Smooth muscle cell (in vitro differentiated cells): ENCODE measurements around the gene DTNBP1. TPM values are rescaled to one million over a fixed set of nuclear protein-coding genes. Genes with fewer than 3 reads are reported as not detected.

Source experiments
- DNase-seq: peaks from one replicate; lab custom pipeline; 2025; ENCODE audit not compliant: unreplicated experiment; lab: John Stamatoyannopoulos, UW
- H2AFZ ChIP-seq: fragments of 200-600 bp; sonication (generic); 2 replicates; pipeline ENCODE4 v1.6.0; 2016; ENCODE audit warnings: antibody characterized with exemption, low read depth, mild to moderate bottlenecking
- H3F3A ChIP-seq: fragments of 200-600 bp; sonication (generic); 2 replicates; pipeline ENCODE4 v1.6.0; 2017; ENCODE audit warnings: antibody characterized with exemption, low read depth
- H3K27ac ChIP-seq: fragments of 200-600 bp; sonication (generic); 2 replicates; pipeline ENCODE4 v1.5.1; 2016; ENCODE audit warnings: low read depth, mild to moderate bottlenecking
- H3K27me3 ChIP-seq: fragments of 200-600 bp; sonication (generic); 2 replicates; pipeline ENCODE4 v1.6.1; 2016; ENCODE audit warnings: low read depth, mild to moderate bottlenecking
- H3K36me3 ChIP-seq: fragments of 200-600 bp; sonication (generic); 2 replicates; pipeline ENCODE4 v1.5.1; 2016; ENCODE audit warnings: low read depth
- H3K4me1 ChIP-seq: fragments of 200-600 bp; sonication (generic); 2 replicates; pipeline ENCODE4 v1.5.1; 2016; ENCODE audit warnings: low read depth
- H3K4me2 ChIP-seq: fragments of 200-600 bp; sonication (generic); 2 replicates; pipeline ENCODE4 v1.6.0; 2016; ENCODE audit warnings: mild to moderate bottlenecking
- H3K4me3 ChIP-seq: fragments of 200-600 bp; sonication (generic); 2 replicates; pipeline ENCODE4 v1.5.1; 2016; ENCODE audit warnings: mild to moderate bottlenecking
- H3K79me2 ChIP-seq: fragments of 200-600 bp; sonication (generic); 2 replicates; pipeline ENCODE4 v1.6.0; 2016; ENCODE audit warnings: low read depth, mild to moderate bottlenecking
- H3K9ac ChIP-seq: fragments of 200-600 bp; sonication (generic); 2 replicates; pipeline ENCODE4 v1.6.0; 2016; ENCODE audit warnings: low read depth
- H3K9me3 ChIP-seq: fragments of 200-600 bp; sonication (generic); replicated peaks from 2 replicates; pipeline ENCODE4 v1.5.1; 2016; ENCODE audit warnings: low read depth
- H4K20me1 ChIP-seq: fragments of 200-600 bp; sonication (generic); 2 replicates; pipeline ENCODE4 v1.6.0; 2016; ENCODE audit warnings: low read depth
- WGBS: methylation state at CpG from one replicate; pipeline ENCODE4 v1.1.7; 2016; ENCODE audit warnings: low lambda C conversion rate; 5-methylcytosine and 5-hydroxymethylcytosine counted together
- polyA plus RNA-seq: library from polyadenylated mRNA; unstranded; fragments of >200 nt; fragmentation: Nextera tagmentation; extraction: Ambion mirVana; gene quantifications from 2 replicates; pipeline ENCODE4 v1.2.1, GENCODE V29; 2016
- total RNA-seq: library from RNA; depleted of rRNA; stranded (reverse); fragments of >200 nt; gene quantifications from 2 replicates; pipeline ENCODE4 v1.2.3, GENCODE V29; 2014
- TF ChIP-seq, protein P1 (sequence below): fragments of 200-600 bp; sonication (generic); IDR thresholded peaks from 2 replicates; pipeline ENCODE4 v1.5.1; 2017; ENCODE audit warnings: borderline replicate concordance, mild to moderate bottlenecking, antibody characterized with exemption; ENCODE audit not compliant: insufficient read depth, poor library complexity, severe bottlenecking

Gene DTNBP1
- total and polyA plus RNA-seq, 2 experiments from 2014 or later: 11.9 to 24.2 TPM

DNA sequence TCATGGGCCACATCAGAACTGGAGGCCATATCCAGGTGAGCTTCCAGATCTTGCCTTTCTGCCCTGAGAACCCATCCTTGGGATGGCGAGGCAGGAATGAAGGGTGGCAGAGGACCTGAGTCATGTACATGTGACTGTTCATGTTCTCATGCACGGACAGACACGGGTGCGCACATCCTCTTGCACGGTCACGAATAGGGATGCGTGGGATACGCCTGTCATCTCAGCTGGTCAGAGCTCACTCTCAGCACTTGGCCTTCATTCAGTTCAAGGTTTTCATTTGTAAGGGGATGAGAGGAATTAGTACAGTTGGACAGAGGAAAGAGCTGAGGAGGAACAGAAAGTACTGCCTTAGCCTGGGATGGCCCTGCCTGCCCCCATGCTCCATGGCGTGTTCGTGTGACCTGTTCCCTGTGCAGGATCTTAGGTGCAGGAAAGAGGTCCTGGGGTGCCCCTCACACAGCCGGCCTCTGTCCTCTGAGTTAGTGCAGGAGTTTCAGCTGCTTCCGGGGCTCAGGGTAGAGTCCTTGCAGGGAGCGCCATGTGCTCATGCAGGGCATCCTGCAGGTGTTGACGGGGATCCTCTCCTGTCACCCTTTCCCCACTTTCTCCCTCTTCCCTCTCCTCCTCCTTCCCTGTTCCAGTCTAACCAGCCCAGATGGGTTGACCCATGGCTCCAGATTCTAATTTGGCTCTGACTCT, 173.4 kb downstream of the DTNBP1 start:
- Histone ChIP-seq H3K79me2 (peaks cover 1% of the 10 kb centered on the region), H4K20me1 (peaks cover 68% of the 10 kb centered on the region), H3K4me3 (no peak overlapping the region), H3K4me1 (peaks cover 9% of the 10 kb centered on the region), H3K9me3 (no peaks in the 10 kb centered on the region), H3K4me2 (no peak overlapping the region), H3K27ac (no peak overlapping the region), H2AFZ (no peak overlapping the region), H3K27me3 (no peaks in the 10 kb centered on the region), H3F3A (peaks cover 5% of the 10 kb centered on the region), H3K36me3 (no peaks in the 10 kb centered on the region), H3K9ac (no peak overlapping the region)
- TF ChIP-seq, protein P1, sequence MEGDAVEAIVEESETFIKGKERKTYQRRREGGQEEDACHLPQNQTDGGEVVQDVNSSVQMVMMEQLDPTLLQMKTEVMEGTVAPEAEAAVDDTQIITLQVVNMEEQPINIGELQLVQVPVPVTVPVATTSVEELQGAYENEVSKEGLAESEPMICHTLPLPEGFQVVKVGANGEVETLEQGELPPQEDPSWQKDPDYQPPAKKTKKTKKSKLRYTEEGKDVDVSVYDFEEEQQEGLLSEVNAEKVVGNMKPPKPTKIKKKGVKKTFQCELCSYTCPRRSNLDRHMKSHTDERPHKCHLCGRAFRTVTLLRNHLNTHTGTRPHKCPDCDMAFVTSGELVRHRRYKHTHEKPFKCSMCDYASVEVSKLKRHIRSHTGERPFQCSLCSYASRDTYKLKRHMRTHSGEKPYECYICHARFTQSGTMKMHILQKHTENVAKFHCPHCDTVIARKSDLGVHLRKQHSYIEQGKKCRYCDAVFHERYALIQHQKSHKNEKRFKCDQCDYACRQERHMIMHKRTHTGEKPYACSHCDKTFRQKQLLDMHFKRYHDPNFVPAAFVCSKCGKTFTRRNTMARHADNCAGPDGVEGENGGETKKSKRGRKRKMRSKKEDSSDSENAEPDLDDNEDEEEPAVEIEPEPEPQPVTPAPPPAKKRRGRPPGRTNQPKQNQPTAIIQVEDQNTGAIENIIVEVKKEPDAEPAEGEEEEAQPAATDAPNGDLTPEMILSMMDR: no peak
- 87% methylated on average over 14 of the region's 14 CpGs for WGBS
- DNase-seq: no peak

DNA sequence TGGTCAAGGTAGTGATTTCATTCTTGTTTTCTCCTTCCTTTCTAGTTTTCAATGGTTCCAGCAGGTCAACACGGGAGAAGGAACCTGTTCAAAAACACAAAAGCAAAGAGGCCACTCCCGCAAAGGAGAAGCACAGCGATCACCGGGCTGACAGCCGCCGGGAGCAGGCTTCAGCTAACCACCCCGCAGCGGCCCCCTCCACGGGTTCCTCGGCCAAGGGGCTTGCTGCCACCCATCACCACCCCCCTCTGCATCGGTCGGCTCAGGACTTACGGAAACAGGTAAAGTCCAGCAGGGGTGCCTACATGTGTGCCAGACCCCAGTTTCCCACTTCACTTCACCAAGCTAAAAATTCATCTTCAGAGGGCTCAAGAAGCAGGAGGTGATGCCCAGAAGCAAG, 175.6 kb downstream of the DTNBP1 start:
- Histone ChIP-seq H3K36me3 (no peaks in the 10 kb centered on the region), H3K4me3 (no peak overlapping the region), H4K20me1 (peaks cover 68% of the 10 kb centered on the region), H3K9ac (no peak overlapping the region), H3F3A (peaks cover 5% of the 10 kb centered on the region), H3K9me3 (no peaks in the 10 kb centered on the region), H3K27ac (no peak overlapping the region), H3K4me1 (no peaks in the 10 kb centered on the region), H3K4me2 (no peak overlapping the region), H2AFZ (no peak overlapping the region), H3K27me3 (no peaks in the 10 kb centered on the region), H3K79me2 (peaks cover 9% of the 10 kb centered on the region)
- WGBS: 98% methylated on average over 13 of the region's 13 CpGs
- no peak for DNase-seq
- TF ChIP-seq, protein P1: no peak

DNA sequence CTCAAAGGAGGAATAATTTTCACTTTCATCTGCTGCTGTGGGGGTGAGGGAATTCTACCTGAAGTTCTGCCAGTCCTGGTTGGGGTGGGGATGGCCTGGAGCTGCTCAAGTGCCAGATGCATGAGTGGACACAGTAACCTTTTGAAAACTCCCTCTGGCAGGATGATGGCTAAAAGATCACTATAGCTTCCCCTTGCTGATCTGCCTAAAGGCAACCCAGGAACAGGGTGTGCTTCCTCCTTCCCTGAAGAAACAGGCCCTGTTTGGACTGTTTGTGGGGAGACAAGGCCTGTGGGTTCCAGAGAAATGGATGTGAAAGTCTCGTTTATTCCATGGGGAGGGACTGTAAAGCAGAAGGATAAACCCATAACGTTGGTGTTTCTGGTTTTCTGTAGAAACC, 176.9 kb downstream of the DTNBP1 start:
- Histone ChIP-seq H3K27me3 (no peaks in the 10 kb centered on the region), H3K27ac (no peak overlapping the region), H4K20me1 (peaks cover 65% of the 10 kb centered on the region), H3K4me1 (no peaks in the 10 kb centered on the region), H3K4me3 (no peak overlapping the region), H3K9me3 (no peaks in the 10 kb centered on the region), H3K79me2 (peaks cover 9% of the 10 kb centered on the region), H3K9ac (no peak overlapping the region), H3K36me3 (no peaks in the 10 kb centered on the region), H2AFZ (no peak overlapping the region), H3F3A (peaks cover 5% of the 10 kb centered on the region), H3K4me2 (no peak overlapping the region)
- DNase-seq: no peak
- TF ChIP-seq, protein P1: no peak
- 59% methylated on average over 2 of the region's 2 CpGs for WGBS

DNA sequence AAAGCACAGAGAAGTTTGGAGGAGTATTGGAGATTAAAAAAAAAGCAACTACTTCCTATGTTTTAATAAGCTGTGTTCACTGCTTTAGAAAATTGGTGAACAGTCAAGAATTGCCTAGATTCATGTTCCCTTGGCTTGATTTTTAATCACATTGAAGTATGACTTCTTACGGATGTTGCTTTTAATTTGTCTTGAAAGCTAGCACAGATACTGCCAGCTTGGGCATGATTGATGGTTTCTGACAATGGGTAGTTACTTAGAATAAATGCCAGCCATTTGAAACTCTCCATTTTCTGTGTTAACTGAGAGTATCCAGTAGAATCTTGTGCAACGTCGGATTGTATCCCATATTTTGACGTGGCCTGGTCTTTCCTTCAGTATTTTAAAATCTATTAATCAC, 178.0 kb downstream of the DTNBP1 start:
- no peak for DNase-seq
- TF ChIP-seq, protein P1: no peak
- Histone ChIP-seq H3F3A (no peaks in the 10 kb centered on the region), H3K27ac (no peak overlapping the region), H3K79me2 (peaks cover 13% of the 10 kb centered on the region), H3K27me3 (no peaks in the 10 kb centered on the region), H3K4me1 (no peaks in the 10 kb centered on the region), H3K4me2 (no peak overlapping the region), H4K20me1 (peaks cover 64% of the 10 kb centered on the region), H3K36me3 (no peaks in the 10 kb centered on the region), H3K9me3 (no peaks in the 10 kb centered on the region), H3K9ac (no peak overlapping the region), H3K4me3 (no peak overlapping the region), H2AFZ (no peak overlapping the region)
- WGBS: 88% methylated on average over 4 of the region's 4 CpGs
